GM12874 (cell line): ENCODE results near the gene HOXA9.

Source experiments
- CTCF ChIP-seq: IDR thresholded peaks from 2 replicates; pipeline ENCODE4 v1.5.1; 2011; ENCODE audit warnings: low read depth, mild to moderate bottlenecking, control low read depth, low read length, moderate library complexity; ENCODE audit not compliant: insufficient read depth

Gene HOXA9

GRCh38 chr7:27133409-27134231, 31.7 kb downstream of the HOXA9 start:
- no peak for TF ChIP-seq CTCF

DNA sequence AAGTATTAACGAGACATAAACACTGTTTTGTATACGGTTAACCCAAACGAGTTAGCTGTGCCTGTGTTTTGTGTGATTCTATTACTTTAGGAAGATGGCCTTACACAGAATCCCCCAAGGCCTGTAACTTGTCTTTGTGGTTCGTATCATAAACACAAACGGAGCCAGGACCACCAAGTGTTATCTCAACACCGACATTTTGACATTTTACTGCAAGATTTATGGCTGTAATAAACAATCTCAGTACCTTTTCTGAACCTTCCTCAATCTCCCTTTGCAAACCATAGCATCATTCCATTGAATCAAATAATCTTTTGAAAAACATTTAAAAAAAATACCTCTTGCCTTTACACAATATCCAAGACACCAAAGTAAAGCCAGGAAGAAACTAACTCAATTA, 32.4 kb downstream of the HOXA9 start:
- TF ChIP-seq CTCF: no peak

- TF ChIP-seq CTCF: no peak
Measured at GRCh38 chr7:27132214-27132613, 33.1 kb downstream of the HOXA9 start.

- no peak for TF ChIP-seq CTCF
Measured at GRCh38 chr7:27131390-27131819, 33.9 kb downstream of the HOXA9 start.

DNA sequence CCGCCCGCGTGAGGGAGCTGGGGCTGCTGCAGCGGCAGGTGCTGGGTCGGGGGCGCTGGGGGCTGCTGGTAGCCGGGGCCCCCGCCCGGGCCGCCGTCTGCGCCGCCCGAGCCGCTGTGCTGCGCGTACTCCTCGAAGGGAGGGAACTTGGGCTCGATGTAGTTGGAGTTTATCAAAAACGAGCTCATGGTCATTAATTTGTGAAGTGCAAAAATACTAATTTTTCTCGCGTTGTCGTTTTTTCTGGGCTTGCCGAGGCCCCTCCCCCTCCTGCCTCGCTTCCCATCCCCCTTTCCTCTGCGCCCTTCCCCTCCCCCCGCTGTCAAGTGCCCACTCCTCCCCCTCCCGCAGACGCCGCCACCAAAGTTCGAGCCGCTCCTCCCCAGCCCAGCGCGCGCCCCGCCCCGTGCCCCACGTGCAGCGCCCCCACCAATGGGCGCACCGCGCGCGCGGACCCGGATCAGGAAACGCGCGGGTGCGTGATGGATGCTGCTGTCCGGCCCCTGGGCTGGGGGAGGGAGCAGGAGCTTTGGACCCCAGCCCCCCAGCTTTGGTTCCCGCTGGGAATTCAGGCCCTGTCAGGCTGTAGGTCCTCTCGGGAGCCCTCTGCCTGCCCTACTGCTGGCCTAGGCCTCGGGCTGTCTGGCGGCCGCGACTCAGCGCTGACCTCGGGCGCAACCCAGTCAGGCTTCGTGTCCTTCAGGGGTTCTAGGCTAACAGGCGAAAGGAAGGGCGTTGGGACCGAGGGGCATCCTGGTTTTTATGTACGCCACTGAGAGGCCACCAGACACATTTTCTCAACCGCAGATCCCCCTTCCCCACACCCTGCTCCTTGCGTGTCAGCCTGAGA, 34.6 kb downstream of the HOXA9 start, which contains the start of gene HOXA4:
TSS of gene HOXA4 (minus strand) at position 218 of the 850 bp plus-strand sequence. CDS start at position 194, 24 bp downstream.
- no peak for TF ChIP-seq CTCF

DNA sequence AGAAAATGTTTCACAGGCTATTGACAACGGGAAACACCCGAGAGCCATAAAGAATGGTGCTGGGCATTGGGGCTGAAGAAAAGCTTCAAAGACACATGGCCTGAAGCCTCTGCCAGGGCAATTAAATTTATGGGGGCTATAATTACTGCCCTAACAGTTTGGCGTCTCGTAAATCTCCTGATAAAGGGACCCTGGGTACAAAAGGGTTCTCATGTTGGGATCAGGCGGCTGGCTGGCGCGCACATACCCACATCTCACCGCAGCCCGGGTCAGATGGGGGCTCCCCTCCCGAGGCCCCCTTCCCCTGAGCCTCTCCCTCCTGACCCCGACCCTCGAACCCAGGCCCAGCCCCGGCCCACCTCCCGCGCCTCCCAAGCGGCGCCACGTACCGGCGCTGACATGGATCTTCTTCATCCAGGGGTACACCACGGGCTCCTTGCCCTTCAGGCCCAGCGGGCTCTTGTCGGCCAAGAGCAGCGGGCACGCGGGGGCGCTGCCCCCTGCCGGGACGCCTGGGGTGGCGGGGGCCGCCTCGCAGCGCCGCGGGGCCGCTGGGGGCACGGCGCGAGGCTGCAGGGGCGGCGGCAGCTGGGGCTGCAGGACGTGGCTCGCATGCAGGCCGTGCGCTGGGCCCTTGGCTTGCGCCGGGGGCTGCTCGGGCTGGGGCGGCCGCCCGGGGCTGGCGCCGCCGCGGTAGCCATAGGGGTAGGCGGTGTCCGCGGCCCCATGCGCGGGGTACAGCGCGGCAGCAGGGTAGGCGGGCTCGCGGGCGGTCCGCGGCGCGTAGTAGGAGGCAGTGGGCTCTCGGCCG, 35.4 kb downstream of the HOXA9 start:
- TF ChIP-seq CTCF: no peak
